Heart left ventricle (tissue), 16 donors: ENCODE measurements around the gene MUC4. TPM values are rescaled to one million over a fixed set of nuclear protein-coding genes. Genes with fewer than 3 reads are reported as not detected.

Experiments
- ATAC-seq, 4 donors: fragments of 200-7000 bp; cut with Tn5 transposase; one replicate each; pipeline ENCODE4 v1.9.1; 2020 to 2022; ENCODE audit warnings: moderate library complexity in 4 of 4, mild to moderate bottlenecking in 3 of 4, moderate number of reproducible peaks in 1 of 4
- DNase-seq, 5 donors: peaks; one replicate each; pipeline ENCODE4 v3.0.0-alpha.2; 2020
- H3K27ac ChIP-seq, 12 donors: fragments of 200-600 bp; sonication (generic) in 4 of 12; one replicate each; pipeline versions ENCODE4 v1.5.0 to v1.8.0; 2016 to 2022; ENCODE audit warnings: mild to moderate bottlenecking in 2 of 12
- H3K27me3 ChIP-seq, 9 donors: fragments of 200-600 bp; sonication (generic) in 2 of 9; one replicate each; pipeline versions ENCODE4 v1.5.1 to v1.8.0; 2016 to 2022; ENCODE audit warnings: mild to moderate bottlenecking in 3 of 9
- H3K36me3 ChIP-seq, 9 donors: fragments of 200-600 bp; sonication (generic) in 2 of 9; one replicate each; pipeline versions ENCODE4 v1.5.0 to v1.8.0; 2018 to 2022; ENCODE audit warnings: mild to moderate bottlenecking in 2 of 9
- H3K4me1 ChIP-seq, 12 donors: fragments of 200-600 bp; sonication (generic) in 4 of 12; one replicate each; pipeline versions ENCODE4 v1.5.0 to v1.8.0; 2016 to 2022; ENCODE audit warnings: mild to moderate bottlenecking in 3 of 12
- H3K4me3 ChIP-seq, 12 donors: fragments of 200-600 bp; sonication (generic) in 4 of 12; one replicate each; pipeline versions ENCODE4 v1.5.0 to v1.8.0; 2017 to 2022; ENCODE audit warnings: mild to moderate bottlenecking in 9 of 12, moderate library complexity in 4 of 12
- H3K9me3 ChIP-seq, 12 donors: fragments of 200-600 bp; sonication (generic) in 4 of 12; one replicate each; pipeline versions ENCODE4 v1.5.0 to v1.8.0; 2016 to 2022; ENCODE audit warnings: mild to moderate bottlenecking in 1 of 12
- CTCF ChIP-seq, 12 donors: fragments of 200-600 bp; sonication (generic) in 4 of 12; IDR thresholded peaks; one replicate each; pipeline versions ENCODE4 v1.5.0 to v1.8.0; 2018 to 2022; ENCODE audit warnings: antibody characterized with exemption in 12 of 12, mild to moderate bottlenecking in 5 of 12
- POLR2A ChIP-seq, 2 donors: fragments of 450-650 bp; IDR thresholded peaks; one replicate each; pipeline ENCODE4 v1.6.1; 2017; ENCODE audit warnings: antibody characterized with exemption in 2 of 2, mild to moderate bottlenecking in 2 of 2, moderate library complexity in 2 of 2
- WGBS, 4 donors: extraction: QIAGEN DNeasy Blood & Tissue Kit in 2 of 4; methylation state at CpG; one replicate each; pipeline versions ENCODE4 v1.1.5 to v1.1.7; 2013 to 2018; 5-methylcytosine and 5-hydroxymethylcytosine counted together
- intact Hi-C, 10 donors: fragments of 100-400 bp; cut with DNase I; formaldehyde crosslinking; loops; one replicate each; pipeline versions ENCODE4 v1.11.1 to v1.14.2; 2022
- polyA plus RNA-seq, 2 donors: library from polyadenylated mRNA; stranded (reverse); fragments of 200-250 nt; gene quantifications; one replicate each; pipeline ENCODE4 v1.2.3, GENCODE V29; 2013
- total RNA-seq, 9 donors: library from RNA; depleted of rRNA in 2 of 9; stranded (reverse); fragments of >200 nt in 2 of 9; fragmentation: NEBNext Ultra II Directional in 3 of 9; extraction: Animal tissue kit (Norgen Biotek cat#: 25700) in 3 of 9; gene quantifications; one replicate each; pipeline versions ENCODE4 v1.1.0 to v1.2.4, GENCODE V29; 2016 to 2023
- donor health status: ischemic (EF 13 %, LVEDD 7.1; RV severe dilation, severe dysfunction).
- donor health status: healthy with polysubstance abuse.
- donor health status: DM: no; HTN: yes; CAD: no.
- donor health status: DM: no; HTN: no; CAD: no.
- donor health status: ischemic (EF 25% LVEDD 6.9; RV normal size, moderate dysfunction).
- donor health status: ischemic (EF 25% LVEDD 5.7; RV mildly dilated, moderate dysfunction).
- donor health status: healthy.
- donor health status: DM: yes; HTN: yes; CAD: no.
- donor health status: ischemic (EF 35%, LVEDD 5.7; RV mildly dilated, moderate dysfunction).
- donor health status: nonischemic (EF 11% LVEDD 7.7; RV severe dilation, severe dysfunction).
- donor health status: DM: yes; HTN: yes; CAD: no.
- donor health status: PGD.
- donor health status: ischemic (EF 29% LVEDD 5.4; RV normal size, mild dysfunction).
- donor health status: nonischemic (EF 23%, LVEDD 6.1; RV moderate dilation, normal function).

MUC4 gene
- total and polyA plus RNA-seq, 11 donors = 0.02 to 0.17 (median 0.03) TPM; not detected in 8

- Histone ChIP-seq H3K4me3 (no peak overlapping the region), H3K9me3 (no peaks in the 10 kb centered on the region), H3K27me3 (peaks cover 0 to 36% (median 8%) of the 10 kb centered on the region in 9 donors), H3K4me1 (peaks cover 0 to 3% (median 0%) of the 10 kb centered on the region in 12 donors), H3K27ac (no peak overlapping the region), H3K36me3 (no peaks in the 10 kb centered on the region)
- intact Hi-C loops = no loop called here
- DNase-seq (no peak), ATAC-seq (no peak)
- TF ChIP-seq POLR2A (IDR thresholded peaks at IDR 0.05) (no peak), CTCF (IDR thresholded peaks at IDR 0.05) (no peak)
- WGBS, 4 donors = 80 to 86% (median 83%) methylated on average over 19 to 22 of the region's 22 CpGs
Observed at GRCh38 chr3:195809796-195810454, 1.8 kb downstream of the MUC4 start.

GRCh38 chr3:195809291-195809785, 2.4 kb downstream of the MUC4 start:
- intact Hi-C loops = no loop called here
- ATAC-seq = no peak
- no peak overlapping the region for H3K27ac ChIP-seq
- no peak for TF ChIP-seq POLR2A (IDR thresholded peaks at IDR 0.05)
- no peak for TF ChIP-seq CTCF (IDR thresholded peaks at IDR 0.05)
- DNase-seq = no peak
- H3K4me3 ChIP-seq = no peak overlapping the region
- no peaks in the 10 kb centered on the region for H3K36me3 ChIP-seq
- peaks cover 0 to 36% (median 8%) of the 10 kb centered on the region in 9 donors for H3K27me3 ChIP-seq
- H3K4me1 ChIP-seq = peaks cover 0 to 4% (median 0%) of the 10 kb centered on the region in 12 donors
- WGBS, 4 donors = 75 to 81% (median 80%) methylated on average over 15 to 17 of the region's 17 CpGs
- H3K9me3 ChIP-seq = no peaks in the 10 kb centered on the region

DNA sequence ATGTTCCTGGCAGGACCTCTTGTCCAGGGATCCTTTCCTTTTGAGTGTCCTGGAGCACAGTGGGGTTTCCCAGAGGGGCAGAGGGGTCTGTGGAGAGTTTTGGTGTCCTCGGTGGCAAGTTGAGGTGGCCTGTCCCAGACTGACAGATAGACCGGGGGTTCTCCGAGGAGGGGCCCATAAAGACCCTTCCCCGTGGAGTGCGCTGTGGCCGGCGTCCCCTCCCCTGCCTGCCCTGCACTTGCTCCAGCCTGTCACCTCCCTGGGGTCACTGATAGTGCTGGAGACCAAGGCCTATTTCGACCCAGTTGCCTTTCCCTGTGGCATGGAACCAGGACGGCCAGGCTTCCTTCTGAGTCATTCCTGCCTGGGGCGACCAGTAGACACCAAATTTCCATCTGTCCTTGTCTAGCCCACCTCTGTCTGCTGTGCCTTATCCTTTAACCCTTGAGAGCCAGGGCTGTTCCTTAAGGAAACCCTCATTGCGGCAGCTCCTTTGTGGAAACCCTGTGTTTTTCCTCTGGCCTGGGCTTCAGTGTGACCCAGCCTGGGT, 2.9 kb downstream of the MUC4 start:
- Histone ChIP-seq H3K4me3 (no peak overlapping the region), H3K9me3 (no peaks in the 10 kb centered on the region), H3K27ac (no peak overlapping the region), H3K4me1 (peaks cover 0 to 10% (median 0%) of the 10 kb centered on the region in 12 donors), H3K27me3 (peaks cover 0 to 35% (median 8%) of the 10 kb centered on the region in 9 donors), H3K36me3 (no peaks in the 10 kb centered on the region)
- intact Hi-C loops = no loop called here
- ATAC-seq (no peak), DNase-seq (no peak)
- no peak for TF ChIP-seq CTCF (IDR thresholded peaks at IDR 0.05)
- no peak for TF ChIP-seq POLR2A (IDR thresholded peaks at IDR 0.05)
- WGBS, 4 donors = 79 to 85% (median 82%) methylated on average over 11 of the region's 11 CpGs

GRCh38 chr3:195807681-195808121, 4.0 kb downstream of the MUC4 start:
- no peak for DNase-seq
- 86 to 93% (median 92%) methylated on average over 15 of the region's 15 CpGs for WGBS, 4 donors
- intact Hi-C loops = no loop called here
- H3K4me3 ChIP-seq = no peak overlapping the region
- no peak for TF ChIP-seq CTCF (IDR thresholded peaks at IDR 0.05)
- TF ChIP-seq POLR2A (IDR thresholded peaks at IDR 0.05) = no peak
- no peaks in the 10 kb centered on the region for H3K9me3 ChIP-seq
- peaks cover 0 to 15% (median 0%) of the 10 kb centered on the region in 12 donors for H3K4me1 ChIP-seq
- H3K27me3 ChIP-seq = peaks cover 0 to 24% (median 7%) of the 10 kb centered on the region in 9 donors
- H3K36me3 ChIP-seq = no peaks in the 10 kb centered on the region
- H3K27ac ChIP-seq = no peak overlapping the region
- no peak for ATAC-seq
